AG10803 (cell line): ENCODE data around the gene ITGA1.

Experiments used
- DNase-seq: peaks from one replicate; pipeline ENCODE4 v3.0.0; 2010; ENCODE audit warnings: low read depth
- H3K4me3 ChIP-seq: 2 replicates; pipeline ENCODE4 v1.5.1; 2011; ENCODE audit warnings: mild to moderate bottlenecking, low read length, control low read depth
- CTCF ChIP-seq: conservative IDR thresholded peaks from 2 replicates; pipeline ENCODE4 v1.5.1; 2011; ENCODE audit warnings: mild to moderate bottlenecking, low read length, control low read depth, inconsistent platforms

ITGA1 gene

GRCh38 chr5:52799983-52800393 lies 12.3 kb downstream of the ITGA1 start:
- no peak for TF ChIP-seq CTCF
- peak; percentile 93 for DNase-seq
- peak overlapping the region; percentile 84 for H3K4me3 ChIP-seq

GRCh38 chr5:52800394-52801213 lies 12.9 kb downstream of the ITGA1 start:
- peak; percentile 26; the same call in 1 of the 2 replicates for TF ChIP-seq CTCF
- DNase-seq = peak; percentile 79
- peak overlapping the region; percentile 84 for H3K4me3 ChIP-seq

GRCh38 chr5:52801329-52801728 lies 13.6 kb downstream of the ITGA1 start:
- no peak for TF ChIP-seq CTCF
- no peak for DNase-seq
- peak overlapping the region; percentile 84 for H3K4me3 ChIP-seq

- H3K4me3 ChIP-seq = peak overlapping the region; percentile 84
- no peak for DNase-seq
- no peak for TF ChIP-seq CTCF
Measured at GRCh38 chr5:52802272-52802973, 14.7 kb downstream of the ITGA1 start.

GRCh38 chr5:52802974-52803336 lies 15.2 kb downstream of the ITGA1 start:
- DNase-seq = no peak
- peak overlapping the region; percentile 18; the same call in 1 of the 2 replicates for H3K4me3 ChIP-seq
- no peak for TF ChIP-seq CTCF

- H3K4me3 ChIP-seq = no peak overlapping the region
- DNase-seq = no peak
- TF ChIP-seq CTCF = no peak
Measured at GRCh38 chr5:52804387-52804791, 16.7 kb downstream of the ITGA1 start.

- no peak for TF ChIP-seq CTCF
- no peak for DNase-seq
- H3K4me3 ChIP-seq = no peak overlapping the region
Measured at GRCh38 chr5:52804981-52805380, 17.3 kb downstream of the ITGA1 start.
